SH-SY5Y (cell line): ENCODE results near the gene PDP2.

ENCODE experiments used
- GATA2 ChIP-seq: IDR thresholded peaks from 2 replicates; pipeline ENCODE4 v1.6.1; 2011; ENCODE audit warnings: mild to moderate bottlenecking, low read depth, low read length
- GATA3 ChIP-seq: IDR thresholded peaks from 2 replicates; pipeline ENCODE4 v1.6.1; 2011; ENCODE audit warnings: low read depth, mild to moderate bottlenecking, low read length, moderate library complexity

PDP2 gene

GRCh38 chr16:66847533-66848067, 32.7 kb upstream of the PDP2 start:
- TF ChIP-seq GATA2: no peak
- TF ChIP-seq GATA3: no peak

- TF ChIP-seq GATA3 (no peak), GATA2 (no peak)
These were observed 32.1 kb upstream of the PDP2 start for GRCh38 chr16:66848172-66848571.

GRCh38 chr16:66849021-66849420, 31.3 kb upstream of the PDP2 start:
- TF ChIP-seq GATA3 (no peak), GATA2 (no peak)

- TF ChIP-seq GATA2 (no peak), GATA3 (no peak)
These were observed 30.8 kb upstream of the PDP2 start for GRCh38 chr16:66849549-66849948.

GRCh38 chr16:66850115-66850815, 30.1 kb upstream of the PDP2 start:
- no peak for TF ChIP-seq GATA3
- TF ChIP-seq GATA2: no peak

GRCh38 chr16:66851166-66851964, 28.9 kb upstream of the PDP2 start:
- TF ChIP-seq GATA3 (no peak), GATA2 (no peak)

- TF ChIP-seq GATA2: no peak
- no peak for TF ChIP-seq GATA3
These were observed 26.8 kb upstream of the PDP2 start for GRCh38 chr16:66853261-66854139.

- no peak for TF ChIP-seq GATA3
- no peak for TF ChIP-seq GATA2
These were observed 24.1 kb upstream of the PDP2 start for GRCh38 chr16:66856184-66856730.

- TF ChIP-seq GATA2: no peak
- TF ChIP-seq GATA3: no peak
These were observed 23.5 kb upstream of the PDP2 start for GRCh38 chr16:66856801-66857200.

GRCh38 chr16:66857437-66857836, 22.9 kb upstream of the PDP2 start:
- no peak for TF ChIP-seq GATA2
- TF ChIP-seq GATA3: no peak

- TF ChIP-seq GATA3 (no peak), GATA2 (no peak)
These were observed 21.4 kb upstream of the PDP2 start for GRCh38 chr16:66858740-66859396.

- no peak for TF ChIP-seq GATA2
- no peak for TF ChIP-seq GATA3
These were observed 20.8 kb upstream of the PDP2 start for GRCh38 chr16:66859397-66860068.

- TF ChIP-seq GATA3 (no peak), GATA2 (no peak)
These were observed 18.2 kb upstream of the PDP2 start for GRCh38 chr16:66862023-66862520.
